ENCODE data around the gene TRIM10. TPM values are rescaled to one million over a fixed set of nuclear protein-coding genes. Genes with fewer than 3 reads are reported as not detected.

Gene TRIM10
- total and polyA plus RNA-seq, 10 of the 15 experiments (the other 5 are each of a cell fraction or from before 2014, with no cell fraction given): 0.01 TPM; not detected in 9

DNA sequence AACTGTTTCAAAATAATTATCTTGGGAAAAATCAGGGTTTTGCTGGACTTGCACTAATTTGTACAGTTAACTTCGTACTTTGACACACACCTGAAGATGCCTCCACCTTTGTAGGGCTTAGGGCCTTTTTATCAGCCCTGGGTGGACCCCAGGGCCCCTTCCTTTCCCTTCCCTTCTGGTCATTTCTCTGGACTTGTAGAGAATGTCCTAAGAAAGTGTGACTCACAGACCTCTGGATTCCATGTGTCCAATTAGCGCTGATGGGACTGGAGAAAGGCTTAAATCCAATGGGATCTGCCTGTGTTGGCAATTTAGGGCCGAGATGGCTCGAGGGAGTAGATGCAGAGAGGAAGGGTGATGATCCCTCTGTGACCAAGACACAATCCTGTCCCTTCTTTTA is 11.7 kb upstream of the TRIM10 start:
- SMC1A ChIA-PET (ENCODE audit: uncharacterized antibody, unreplicated experiment): no interaction called here
- ATAC-seq: no peak

More for the DNA sequence above, 11.7 kb upstream of the TRIM10 start:
- H3K4me3 ChIP-seq: no peak overlapping the region
- DNase-seq (ENCODE audit: low read depth, low spot score): no peak
- ChIA-PET POLR2A (no interaction called here), CTCF (no interaction called here), RAD21 (ENCODE audit: unreplicated experiment) (interaction anchor here (0.6 to 1.0 kb wide), 2 partner anchors 62 to 69 kb away, joined by 4 read pairs; no protein-coding TSS in a partner anchor)
- no peaks in the 10 kb centered on the region for H3K4me1 ChIP-seq (ENCODE audit: control insufficient read depth, insufficient read depth, low read length)
- WGBS (ENCODE audit: insufficient coverage, insufficient replicate concordance, low lambda C conversion rate, missing lambda C conversion rate): 2% methylated on average over 4 of the region's 4 CpGs
- no peaks in the 10 kb centered on the region for H3K36me3 ChIP-seq (ENCODE audit: control insufficient read depth in 2 of 2, insufficient read depth in 2 of 2, low read length in 1 of 2)
- BruUV-seq (replicated peaks): no TSS peak
- no peak overlapping the region for H2AFZ ChIP-seq (ENCODE audit: control insufficient read depth, low read depth, low read length)
- H3K27me3 ChIP-seq (replicated peaks in 1 of 2; ENCODE audit: control insufficient read depth in 2 of 2, insufficient read depth in 2 of 2, low read length in 1 of 2): peaks cover 8 to 16% of the 10 kb centered on the region in 2 experiments
- H3K27ac ChIP-seq (ENCODE audit: control insufficient read depth, insufficient read depth): no peak overlapping the region
- FAIRE-seq: no peak
- in situ Hi-C loops (cut with MboI): no loop called here
- no peak overlapping the region for H3K4me2 ChIP-seq (ENCODE audit: control insufficient read depth, insufficient read depth)
- intact Hi-C loops (cut with micrococcal nuclease; ENCODE audit: unreplicated experiment): loop anchor here (5.0 kb wide), 1 partner anchor 325 kb away; no protein-coding TSS in a partner anchor
- H4K20me1 ChIP-seq (ENCODE audit: control insufficient read depth, insufficient read depth): no peaks in the 10 kb centered on the region
- H3K9ac ChIP-seq (ENCODE audit: control insufficient read depth, insufficient read depth, low read length): no peak overlapping the region
- no peak for TF ChIP-seq ZNF687 (IDR thresholded peaks at IDR 0.05)
- no peak for TF ChIP-seq NFIC (IDR thresholded peaks at IDR 0.05; ENCODE audit: low read depth, low read length)
- TF ChIP-seq TAF1 (IDR thresholded peaks at IDR 0.05; ENCODE audit: borderline replicate concordance, low read depth, low read length): no peak
- H3K79me2 ChIP-seq (ENCODE audit: control insufficient read depth, insufficient read depth, low read length): no peaks in the 10 kb centered on the region
- H3K9me3 ChIP-seq (replicated peaks; ENCODE audit: control insufficient read depth, insufficient read depth, low read length): no peaks in the 10 kb centered on the region
